Activated CD8-positive, alpha-beta T cell treated with anti-CD3 and anti-CD28 coated beads for 36 hours (primary cell): ENCODE data around the gene PRPF38A. TPM values are rescaled to one million over a fixed set of nuclear protein-coding genes. Genes with fewer than 3 reads are reported as not detected.

Experiments
- ATAC-seq: fragments of 200-7000 bp; cut with Tn5 transposase; one replicate; pipeline ENCODE4 v1.10.0; 2021; ENCODE audit warnings: mild to moderate bottlenecking, moderate library complexity
- CTCF ChIA-PET: fragments of 350-600 bp; sonication (Branson Sonifier 250); formaldehyde crosslinking; loops from one replicate; lab custom pipeline; 2021; ENCODE audit warnings: antibody characterized with exemption; lab: Charles Lee
- POLR2A ChIA-PET: fragments of 350-600 bp; sonication (Branson Sonifier 250); formaldehyde crosslinking; loops from one replicate; lab custom pipeline; 2021; ENCODE audit warnings: antibody characterized with exemption; lab: Charles Lee
- DNase-seq: peaks from one replicate; pipeline ENCODE4 v3.0.0-alpha.2; 2020
- H3K27ac Mint-ChIP-seq: one replicate; pipeline ENCODE4 v1.8.0; 2021; ENCODE audit warnings: mild to moderate bottlenecking, mixed read lengths
- H3K27me3 Mint-ChIP-seq: one replicate; pipeline ENCODE4 v1.8.0; 2021; ENCODE audit warnings: mixed read lengths
- H3K36me3 Mint-ChIP-seq: one replicate; pipeline ENCODE4 v1.8.0; 2021; ENCODE audit warnings: low read depth, mixed read lengths
- H3K4me1 Mint-ChIP-seq: one replicate; pipeline ENCODE4 v1.8.0; 2021; ENCODE audit warnings: low read depth, mixed read lengths
- H3K4me3 Mint-ChIP-seq: one replicate; pipeline ENCODE4 v1.8.0; 2021; ENCODE audit warnings: mild to moderate bottlenecking, moderate library complexity, mixed read lengths
- H3K9me3 Mint-ChIP-seq: one replicate; pipeline ENCODE4 v1.8.0; 2021; ENCODE audit warnings: mixed read lengths
- CTCF ChIP-seq: fragments of 200-600 bp; IDR thresholded peaks from one replicate; pipeline ENCODE4 v1.8.0; 2022; ENCODE audit warnings: antibody characterized with exemption, mild to moderate bottlenecking
- intact Hi-C: fragments of 100-400 bp; cut with micrococcal nuclease; formaldehyde crosslinking; loops from one replicate; pipeline ENCODE4 v1.10.0; 2022
- total RNA-seq, 2 experiments: library from RNA; stranded (reverse); gene quantifications; one replicate each; pipeline ENCODE4 v1.2.3, GENCODE V29; 2021

PRPF38A gene
- total RNA-seq, 2 experiments from 2014 or later = 81.3 to 85.8 TPM

GRCh38 chr1:52393174-52393573 lies 11.2 kb upstream of the PRPF38A start:
- ATAC-seq (no peak), DNase-seq (no peak)
- POLR2A ChIA-PET = interaction anchor here (1.0 to 3.0 kb wide), 3 partner anchors 8 to 304 kb away, joined by 3 to 17 read pairs (median 4); partner anchors contain the start of genes ORC1 and PRPF38A
- intact Hi-C loops = no loop called here
- Mint-ChIP-seq H3K4me3 (no peak overlapping the region), H3K9me3 (no peaks in the 10 kb centered on the region), H3K36me3 (peaks cover 74% of the 10 kb centered on the region), H3K27ac (no peak overlapping the region), H3K4me1 (no peaks in the 10 kb centered on the region), H3K27me3 (no peaks in the 10 kb centered on the region)
- CTCF ChIA-PET = interaction anchor here (1.0 kb wide), 1 partner anchor 12 kb away, joined by 3 read pairs; the partner anchor contains the start of genes ORC1 and PRPF38A
- no peak for TF ChIP-seq CTCF

- DNase-seq (no peak), ATAC-seq (no peak)
- intact Hi-C loops = loop anchor here (10.0 kb wide), 1 partner anchor 255 kb away; no protein-coding TSS in a partner anchor
- peaks cover 23% of the 10 kb centered on the region for H3K4me1 Mint-ChIP-seq
- H3K4me3 Mint-ChIP-seq = no peak overlapping the region
- no peaks in the 10 kb centered on the region for H3K9me3 Mint-ChIP-seq
- H3K36me3 Mint-ChIP-seq = peaks cover 69% of the 10 kb centered on the region
- no peaks in the 10 kb centered on the region for H3K27me3 Mint-ChIP-seq
- POLR2A ChIA-PET = interaction anchor here (0.5 to 1.2 kb wide), 6 partner anchors 15 to 243 kb away, joined by 3 read pairs; no protein-coding TSS in a partner anchor
- no peak overlapping the region for H3K27ac Mint-ChIP-seq
- no peak for TF ChIP-seq CTCF
- CTCF ChIA-PET = interaction anchor here (0.6 kb wide), 1 partner anchor 1402 kb away, joined by 3 read pairs; no protein-coding TSS in a partner anchor
Measured at GRCh38 chr1:52399629-52400028, 4.8 kb upstream of the PRPF38A start.

GRCh38 chr1:52400131-52400530 lies 4.3 kb upstream of the PRPF38A start:
- Mint-ChIP-seq H3K27ac (no peak overlapping the region), H3K27me3 (no peaks in the 10 kb centered on the region), H3K36me3 (peaks cover 64% of the 10 kb centered on the region), H3K9me3 (no peaks in the 10 kb centered on the region), H3K4me1 (peaks cover 23% of the 10 kb centered on the region), H3K4me3 (no peak overlapping the region)
- ATAC-seq = no peak
- CTCF ChIA-PET = no interaction called here
- intact Hi-C loops = loop anchor here (10.0 kb wide), 1 partner anchor 255 kb away; no protein-coding TSS in a partner anchor
- POLR2A ChIA-PET = interaction anchor here (0.9 to 1.2 kb wide), 5 partner anchors 16 to 243 kb away, joined by 3 read pairs; no protein-coding TSS in a partner anchor
- DNase-seq = no peak
- no peak for TF ChIP-seq CTCF

- ATAC-seq = no peak
- H3K27me3 Mint-ChIP-seq = no peaks in the 10 kb centered on the region
- peak overlapping the region; percentile 98 for H3K4me3 Mint-ChIP-seq
- H3K27ac Mint-ChIP-seq = peak overlapping the region; percentile 42
- H3K4me1 Mint-ChIP-seq = peaks cover 41% of the 10 kb centered on the region
- H3K36me3 Mint-ChIP-seq = peaks cover 62% of the 10 kb centered on the region
- TF ChIP-seq CTCF = no peak
- DNase-seq = no peak
- intact Hi-C loops = loop anchor here (10.0 kb wide), 1 partner anchor 252 kb away; no protein-coding TSS in a partner anchor
- ChIA-PET CTCF (interaction anchor here (1.1 kb wide), 1 partner anchor 21 kb away, joined by 3 read pairs; no protein-coding TSS in a partner anchor), POLR2A (interaction anchor here (3.0 kb wide), 2 partner anchors 9 to 10 kb away, joined by 12 to 17 read pairs; no protein-coding TSS in a partner anchor)
- no peaks in the 10 kb centered on the region for H3K9me3 Mint-ChIP-seq
Measured at GRCh38 chr1:52402860-52403240, 1.6 kb upstream of the PRPF38A start.

- intact Hi-C loops = loop anchor here (10.0 kb wide), 1 partner anchor 251 kb away; no protein-coding TSS in a partner anchor
- ATAC-seq (peak; percentile 66), DNase-seq (peak; percentile 80)
- Mint-ChIP-seq H3K4me1 (peaks cover 45% of the 10 kb centered on the region), H3K27me3 (no peaks in the 10 kb centered on the region), H3K36me3 (peaks cover 67% of the 10 kb centered on the region), H3K4me3 (peak overlapping the region; percentile 98), H3K27ac (peak overlapping the region; percentile 100), H3K9me3 (no peaks in the 10 kb centered on the region)
- CTCF ChIA-PET = interaction anchor here (0.8 to 2.2 kb wide), 9 partner anchors 10 to 283 kb away, joined by 3 to 15 read pairs (median 3); partner anchors contain the start of gene CC2D1B
- POLR2A ChIA-PET = interaction anchor here (0.7 to 3.0 kb wide), 24 partner anchors 10 to 349 kb away, joined by 3 to 21 read pairs (median 6); partner anchors contain the start of genes CC2D1B, SHISAL2A, TUT4 and TXNDC12
- TF ChIP-seq CTCF = no peak
Measured at GRCh38 chr1:52403566-52404115, 761 bp upstream of the PRPF38A start.
